Glomerular endothelial cell (primary cell): Measurements from ENCODE around the gene CCL7. TPM values are rescaled to one million over a fixed set of nuclear protein-coding genes. Genes with fewer than 3 reads are reported as not detected.

Source experiments
- total RNA-seq: library from RNA; depleted of rRNA; stranded (reverse); fragments of >200 nt; gene quantifications from 2 replicates; pipeline ENCODE4 v1.2.3, GENCODE V29; 2015

CCL7 gene
- total RNA-seq, 1 donor from 2014 or later, result not detected

Other genes starting within 250 kb of the CCL7 start
- 406 and 1,495 TPM in 2 replicates for gene CCL2, start 14.9 kb upstream of the CCL7 start, total RNA-seq
- not detected in 2 replicates for gene CCL11, start 15.5 kb downstream of the CCL7 start, total RNA-seq
- 3.6 TPM in 1 of 2 replicates, not detected in the other for gene CCL8, start 49.2 kb downstream of the CCL7 start, total RNA-seq
- not detected in 2 replicates for gene CCL13, start 86.3 kb downstream of the CCL7 start, total RNA-seq
- gene CCL1, start 93.0 kb downstream of the CCL7 start, total RNA-seq, result not detected in 2 replicates